ENCODE measurements around the gene TMEM14A. TPM values are rescaled to one million over a fixed set of nuclear protein-coding genes. Genes with fewer than 3 reads are reported as not detected.

Gene TMEM14A
- total and polyA plus RNA-seq, 2 of the 8 experiments (the other 6 are each of a cell fraction or from before 2014, with no cell fraction given): 11.1 to 11.2 TPM

DNA sequence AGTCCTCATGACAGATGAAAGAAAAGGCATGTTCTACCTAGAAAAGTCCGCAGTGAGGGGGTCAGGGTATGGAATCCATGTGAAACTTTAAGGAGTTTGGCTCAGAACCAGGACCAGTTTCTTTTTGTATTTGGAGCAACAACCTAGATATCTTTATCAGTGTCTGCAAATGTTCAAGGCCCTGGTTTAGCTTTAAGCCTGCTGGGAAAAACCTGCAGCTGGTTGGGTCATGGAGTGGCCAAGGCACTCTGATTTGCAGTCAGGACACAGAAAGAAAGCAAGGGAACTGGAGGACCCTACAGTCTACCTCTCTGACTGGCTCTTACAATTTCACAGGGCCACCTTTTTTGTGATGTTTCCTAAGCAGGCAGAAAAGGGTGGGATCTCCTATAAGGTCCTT, 58.7 kb downstream of the TMEM14A start:
- Histone ChIP-seq H3K79me1 (ENCODE audit: low read depth, low read length) (no peaks in the 10 kb centered on the region; the same call in 1 of the 2 replicates), H3K14ac (ENCODE audit: insufficient read length) (no peak overlapping the region), H3K56ac (replicated peaks; ENCODE audit: insufficient read length, low read depth, low read length) (no peak overlapping the region), H3K27me3 (replicated peaks in 1 of 4; ENCODE audit: control insufficient read depth in 3 of 4, extremely low read depth in 1 of 4, insufficient read depth in 3 of 4, low read length in 3 of 4) (no peaks in the 10 kb centered on the region), H3K36me3 (ENCODE audit: control insufficient read depth in 2 of 4, insufficient read depth in 4 of 4, low read length in 3 of 4) (no peaks in the 10 kb centered on the region), H2BK5ac (ENCODE audit: low read depth, low read length) (no peak overlapping the region), H2BK15ac (ENCODE audit: low read length) (no peak overlapping the region), H3K79me2 (ENCODE audit: control insufficient read depth in 1 of 2, insufficient read depth in 2 of 2, low read length in 2 of 2) (no peaks in the 10 kb centered on the region), H2BK20ac (ENCODE audit: low read length) (no peak overlapping the region), H2AFZ (ENCODE audit: low read length) (no peak overlapping the region), H3K9ac (replicated peaks in 1 of 4; ENCODE audit: extremely low read depth in 1 of 4, low read depth in 3 of 4, low read length in 3 of 4) (no peak overlapping the region), H3K23me2 (ENCODE audit: low read depth, low read length) (no peaks in the 10 kb centered on the region), H4K20me1 (replicated peaks in 1 of 2; ENCODE audit: control insufficient read depth in 1 of 2, insufficient read depth in 2 of 2, low read length in 2 of 2) (no peaks in the 10 kb centered on the region), H3K4me3 (ENCODE audit: extremely low read depth in 1 of 4, insufficient read depth in 2 of 4, low read depth in 3 of 4, low read length in 4 of 4) (no peak overlapping the region), H3K4ac (replicated peaks; ENCODE audit: insufficient read length, low read depth, low read length) (no peak overlapping the region), H3K9me3 (ENCODE audit: insufficient read depth in 2 of 2, low read depth in 1 of 2, low read length in 1 of 2) (no peaks in the 10 kb centered on the region), H4K8ac (ENCODE audit: extremely low read depth, insufficient read depth, low read length) (no peak overlapping the region), H3K4me2 (ENCODE audit: insufficient read depth in 1 of 2, low read depth in 2 of 2, low read length in 2 of 2) (no peak overlapping the region), H3K18ac (ENCODE audit: extremely low read depth, low read length) (no peak overlapping the region), H3K23ac (ENCODE audit: insufficient read length) (no peak overlapping the region), H2BK12ac (ENCODE audit: low read depth, low read length) (no peak overlapping the region), H3K4me1 (replicated peaks in 1 of 4; ENCODE audit: control insufficient read depth in 3 of 4, insufficient read depth in 4 of 4, low read length in 3 of 4) (peaks cover 0 to 2% (median 1%) of the 10 kb centered on the region in 4 experiments; a peak in 2 of 7 replicates), H4K91ac (replicated peaks; ENCODE audit: insufficient read length, low read length) (no peak overlapping the region), H4K5ac (ENCODE audit: insufficient read length, low read depth, low read length) (no peak overlapping the region), H2BK120ac (replicated peaks; ENCODE audit: low read depth, low read length) (no peak overlapping the region), H3K27ac (ENCODE audit: low read depth, low read length) (no peak overlapping the region), H2AK5ac (ENCODE audit: low read depth, low read length) (no peak overlapping the region)
- FAIRE-seq (no peak), DNase-seq (ENCODE audit: low read depth in 1 of 2, low spot score in 2 of 2) (no peak)
- POLR2A ChIA-PET (ENCODE audit: partially characterized antibody): no interaction called here
- 44% methylated on average over 1 of the region's 1 CpG; no CpG with 5 or more reads in 1 of the 2 experiments for WGBS, 2 experiments (ENCODE audit: extremely low coverage in 1 of 2, insufficient coverage in 1 of 2, insufficient read length in 1 of 2, insufficient replicate concordance in 2 of 2, low coverage in 1 of 2, low lambda C conversion rate in 2 of 2, missing lambda C conversion rate in 1 of 2)
- CTCF ChIA-PET (ENCODE audit: partially characterized antibody): interaction anchor here (1.7 kb wide), 1 partner anchor 34 kb away, joined by 5 read pairs; the partner anchor contains the start of gene GSTA2
- TF ChIP-seq, protein P1, sequence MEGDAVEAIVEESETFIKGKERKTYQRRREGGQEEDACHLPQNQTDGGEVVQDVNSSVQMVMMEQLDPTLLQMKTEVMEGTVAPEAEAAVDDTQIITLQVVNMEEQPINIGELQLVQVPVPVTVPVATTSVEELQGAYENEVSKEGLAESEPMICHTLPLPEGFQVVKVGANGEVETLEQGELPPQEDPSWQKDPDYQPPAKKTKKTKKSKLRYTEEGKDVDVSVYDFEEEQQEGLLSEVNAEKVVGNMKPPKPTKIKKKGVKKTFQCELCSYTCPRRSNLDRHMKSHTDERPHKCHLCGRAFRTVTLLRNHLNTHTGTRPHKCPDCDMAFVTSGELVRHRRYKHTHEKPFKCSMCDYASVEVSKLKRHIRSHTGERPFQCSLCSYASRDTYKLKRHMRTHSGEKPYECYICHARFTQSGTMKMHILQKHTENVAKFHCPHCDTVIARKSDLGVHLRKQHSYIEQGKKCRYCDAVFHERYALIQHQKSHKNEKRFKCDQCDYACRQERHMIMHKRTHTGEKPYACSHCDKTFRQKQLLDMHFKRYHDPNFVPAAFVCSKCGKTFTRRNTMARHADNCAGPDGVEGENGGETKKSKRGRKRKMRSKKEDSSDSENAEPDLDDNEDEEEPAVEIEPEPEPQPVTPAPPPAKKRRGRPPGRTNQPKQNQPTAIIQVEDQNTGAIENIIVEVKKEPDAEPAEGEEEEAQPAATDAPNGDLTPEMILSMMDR (IDR thresholded peaks at IDR 0.05; ENCODE audit: control extremely low read depth in 1 of 3, insufficient read depth in 1 of 3, low read depth in 1 of 3, low read length in 3 of 3): no peak
